22Rv1 (cell line): ENCODE data around the gene LPO.

ENCODE experiments used
- CTCF ChIP-seq: fragments of 450-650 bp; IDR thresholded peaks from 2 replicates; pipeline ENCODE4 v1.5.1; 2017; ENCODE audit warnings: mild to moderate bottlenecking
- ZFX ChIP-seq: fragments of 450-650 bp; IDR thresholded peaks from 2 replicates; pipeline ENCODE4 v1.6.1; 2017; ENCODE audit warnings: antibody characterized with exemption, borderline replicate concordance

- TF ChIP-seq CTCF (no peak), ZFX (no peak)
Observed at GRCh38 chr17:58229881-58230280, 8.5 kb upstream of the LPO start.
